Skeletal muscle tissue (tissue), 4 donors: Measurements from ENCODE around the gene TUBA3E. TPM values are rescaled to one million over a fixed set of nuclear protein-coding genes. Genes with fewer than 3 reads are reported as not detected.
"Not testable (repeated sequence)": the region's sequence is repeated elsewhere in the genome, so short reads cannot be mapped to it uniquely, and the experiment has no call there.

Experiments
- H3K27ac ChIP-seq: one replicate; pipeline ENCODE4 v1.7.0; 2013; ENCODE audit warnings: mild to moderate bottlenecking, low read depth, low read length, inconsistent platforms
- H3K27me3 ChIP-seq, 3 donors: one replicate each; pipeline ENCODE4 v1.7.0; 2013; ENCODE audit warnings: low read length in 3 of 3; ENCODE audit not compliant: control insufficient read depth in 3 of 3, insufficient read depth in 3 of 3
- H3K36me3 ChIP-seq, 3 donors: one replicate each; pipeline ENCODE4 v1.7.0; 2013; ENCODE audit warnings: low read length in 3 of 3; ENCODE audit not compliant: control insufficient read depth in 3 of 3, insufficient read depth in 3 of 3
- H3K4me1 ChIP-seq, 3 donors: one replicate each; pipeline ENCODE4 v1.7.0; 2013; ENCODE audit warnings: low read length in 3 of 3, mild to moderate bottlenecking in 3 of 3; ENCODE audit not compliant: control insufficient read depth in 3 of 3, insufficient read depth in 3 of 3
- H3K4me3 ChIP-seq, 3 donors: one replicate each; pipeline ENCODE4 v1.7.0; 2013; ENCODE audit warnings: low read length in 3 of 3
- H3K9ac ChIP-seq, 3 donors: one replicate each; pipeline ENCODE4 v1.7.0; 2013; ENCODE audit warnings: low read length in 3 of 3, mild to moderate bottlenecking in 3 of 3, moderate library complexity in 2 of 3, low read depth in 1 of 3
- H3K9me3 ChIP-seq, 3 donors: one replicate each; pipeline ENCODE4 v1.7.0; 2013; ENCODE audit warnings: low read length in 3 of 3; ENCODE audit not compliant: control insufficient read depth in 3 of 3
- total RNA-seq: library from RNA; depleted of rRNA; stranded (reverse); fragments of >200 nt; gene quantifications from one replicate; pipeline ENCODE4 v1.2.3, GENCODE V29; 2014
- donor health status: Osteomylitis.

Gene TUBA3E
- total RNA-seq, 1 donor from 2014 or later: not detected

DNA sequence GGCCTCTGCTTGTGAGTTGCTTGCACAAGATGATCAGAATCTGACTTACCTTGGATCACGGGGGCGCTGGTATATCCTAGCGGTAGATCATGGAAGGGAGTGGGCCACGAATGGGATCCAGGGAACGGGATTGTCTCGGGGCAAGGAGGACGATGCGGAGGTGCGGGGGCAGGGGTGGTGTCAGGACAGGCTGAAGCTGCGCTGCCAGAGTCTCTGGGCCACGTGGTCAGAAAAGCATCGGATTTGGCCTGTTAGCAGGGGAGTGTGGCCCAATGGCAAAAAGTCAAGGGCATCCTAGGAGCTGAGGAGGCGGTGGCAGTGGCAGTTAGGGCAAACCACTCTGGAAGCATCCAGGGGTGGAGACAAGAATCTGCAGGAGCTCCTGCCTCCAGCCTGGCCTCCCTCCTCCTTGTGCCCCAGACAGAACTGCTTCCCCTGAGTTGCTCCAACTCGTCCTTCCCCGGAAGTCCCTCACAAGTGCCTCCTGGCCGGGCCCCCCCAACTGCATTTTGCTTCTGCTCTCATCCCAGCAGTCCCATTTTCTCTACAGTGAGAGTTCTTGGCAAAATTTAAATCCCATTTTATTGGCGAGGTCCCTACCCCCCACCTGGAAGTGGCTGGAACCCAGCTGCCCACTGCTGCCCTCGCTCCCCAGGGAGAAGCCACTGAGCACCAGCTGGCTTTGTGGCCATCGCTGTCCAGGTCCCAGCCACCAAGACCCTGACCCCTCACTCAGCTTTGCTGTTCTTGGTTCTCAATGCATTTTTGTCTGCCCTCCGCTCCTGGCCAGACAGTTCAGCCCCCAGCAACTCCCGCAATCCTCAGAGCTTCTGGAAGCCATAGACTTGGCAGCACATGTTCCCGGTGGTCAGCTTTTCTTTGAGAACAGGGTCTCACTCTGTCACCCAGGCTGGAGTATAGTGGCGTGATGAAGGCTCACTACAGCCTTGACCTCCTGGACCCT, 47.8 kb downstream of the TUBA3E start:
- Histone ChIP-seq H3K36me3 (peaks cover 8 to 21% (median 12%) of the 10 kb centered on the region in 3 donors), H3K9me3 (no peaks in the 10 kb centered on the region), H3K27ac (no peak overlapping the region), H3K27me3 (no peaks in the 10 kb centered on the region), H3K9ac (no peak overlapping the region), H3K4me1 (no peaks in the 10 kb centered on the region), H3K4me3 (no peak overlapping the region)

DNA sequence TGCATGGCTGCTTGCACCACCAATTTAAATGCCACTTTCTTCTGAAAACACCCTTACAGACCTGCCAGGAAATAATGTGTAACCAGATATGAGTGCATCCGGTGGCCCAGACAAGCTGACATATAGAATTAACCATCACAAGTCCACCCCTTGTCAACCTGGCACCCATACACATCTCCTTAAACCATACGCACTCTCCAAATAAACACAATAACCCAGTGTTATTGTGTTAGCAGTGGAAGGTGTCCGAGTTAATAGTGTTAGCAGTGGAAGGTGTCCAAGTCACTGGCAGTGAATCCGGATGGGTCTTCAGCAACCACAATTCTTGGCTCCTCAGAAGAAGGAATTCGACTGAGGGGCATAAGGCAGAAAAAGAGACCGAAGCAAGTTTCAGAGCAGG, 49.7 kb downstream of the TUBA3E start:
- not testable (repeated sequence) for H3K9ac ChIP-seq, H3K9me3 ChIP-seq, H3K4me1 ChIP-seq, H3K27me3 ChIP-seq, H3K27ac ChIP-seq, H3K4me3 ChIP-seq
- peaks cover 6 to 11% (median 8%) of the 10 kb centered on the region in 3 donors for H3K36me3 ChIP-seq

DNA sequence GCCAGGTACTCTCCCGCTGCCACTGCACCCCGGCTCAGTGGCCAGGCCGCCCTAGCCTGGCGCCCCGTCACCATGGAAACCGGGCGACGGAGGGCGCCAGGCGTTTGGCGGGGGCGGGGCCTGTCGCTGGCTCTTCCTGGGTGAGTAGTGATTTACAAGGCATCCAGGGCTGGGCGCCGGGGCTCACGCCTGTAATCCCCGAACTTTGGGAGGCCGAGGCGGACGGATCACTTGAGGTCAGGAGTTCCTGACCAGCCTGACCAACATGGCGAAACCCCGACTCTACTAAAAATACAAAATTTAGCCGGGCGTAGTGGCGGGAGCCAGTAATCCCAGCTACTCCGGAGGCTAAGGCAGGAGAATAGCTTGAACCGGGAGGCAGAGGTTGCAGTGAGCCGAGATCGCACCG, 53.2 kb downstream of the TUBA3E start, which contains the start of gene CCDC74B:
CCDC74B (minus strand) TSS at position 107 of the 409 bp plus-strand sequence. CDS start 116 bp downstream, outside the sequence.
- H3K4me1 ChIP-seq, H3K9ac ChIP-seq, H3K27me3 ChIP-seq, H3K27ac ChIP-seq, H3K4me3 ChIP-seq, H3K9me3 ChIP-seq, H3K36me3 ChIP-seq: not testable (repeated sequence)

DNA sequence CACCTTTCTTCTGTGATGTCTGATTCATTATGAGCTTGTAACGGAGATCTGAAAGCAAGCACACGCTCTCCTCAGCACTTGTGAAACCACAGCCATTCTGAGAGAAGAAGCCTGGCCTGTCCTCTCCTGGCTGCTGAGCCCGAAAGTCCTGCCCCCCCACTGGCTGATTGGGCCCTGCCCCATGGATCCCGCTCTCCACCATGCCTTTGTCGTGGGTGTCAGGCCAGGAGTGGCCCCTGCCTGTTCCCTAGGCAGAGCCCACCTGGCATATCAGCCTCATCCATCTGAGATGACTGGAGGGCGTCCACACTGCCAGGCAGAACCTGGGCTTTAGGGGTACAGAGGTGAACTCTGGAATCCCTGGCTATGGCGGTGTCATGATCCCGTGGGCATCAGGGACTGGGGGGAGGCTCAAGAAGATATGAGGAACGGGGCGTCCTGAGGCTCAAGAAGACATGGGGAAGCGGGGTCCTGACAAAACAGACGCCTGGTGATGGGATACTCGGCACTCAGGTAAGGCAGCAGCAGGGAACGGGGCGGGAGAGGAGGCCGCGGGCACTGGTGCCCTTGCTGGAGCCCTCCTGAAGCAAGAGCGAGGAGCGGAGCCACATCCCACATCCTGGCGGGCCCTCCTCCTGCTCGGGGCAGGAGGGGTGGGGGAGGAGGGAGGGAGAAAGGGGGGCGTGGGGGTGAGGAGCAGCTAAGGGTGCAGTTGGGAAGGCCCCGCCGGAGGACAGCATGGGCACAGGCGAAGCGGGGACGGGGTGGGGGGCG, 54.8 kb downstream of the TUBA3E start:
- not testable (repeated sequence) for H3K27ac ChIP-seq, H3K4me3 ChIP-seq

DNA sequence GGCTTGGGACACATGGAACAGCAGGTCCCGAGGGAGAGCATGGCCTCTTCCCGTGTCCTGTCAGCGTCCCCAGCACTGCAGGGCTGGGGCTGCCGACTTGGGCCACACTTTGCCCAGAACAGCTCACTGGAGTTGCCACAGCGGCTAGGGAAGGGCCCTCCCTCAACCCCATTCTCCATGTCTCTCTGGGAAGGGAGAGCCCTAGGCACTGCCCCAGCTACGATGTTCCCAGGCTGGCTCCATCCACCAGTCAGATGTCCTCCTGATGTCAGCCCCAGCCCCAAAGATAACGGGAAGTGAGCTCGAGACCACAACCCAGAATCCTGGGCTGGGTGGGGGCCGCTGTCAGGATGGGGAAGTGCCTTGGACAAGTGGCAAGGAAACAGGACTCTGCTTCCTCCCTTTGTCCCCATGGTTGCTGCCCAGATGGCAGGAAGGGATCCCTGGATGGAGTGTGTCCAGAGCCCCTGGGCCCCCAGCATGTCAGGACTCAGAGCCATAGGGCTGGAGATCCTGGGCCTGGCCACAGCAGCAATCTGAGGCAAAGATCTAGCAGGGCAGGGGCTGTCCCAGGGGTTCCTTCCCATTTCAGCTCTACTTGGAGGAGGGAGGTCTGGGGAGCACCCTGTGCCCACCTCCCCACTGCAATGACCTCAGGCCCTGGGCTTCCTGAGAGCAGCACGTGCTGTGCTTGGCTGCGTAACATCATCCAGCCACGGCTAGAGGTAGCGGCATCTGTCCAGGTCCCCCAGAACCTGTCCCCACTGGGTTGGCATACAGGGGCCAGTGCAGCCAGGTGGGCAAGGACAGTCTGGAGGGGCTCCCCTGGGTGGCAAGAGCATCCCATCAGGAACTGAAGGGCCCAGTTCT, 55.6 kb downstream of the TUBA3E start:
- H3K9ac ChIP-seq, H3K36me3 ChIP-seq, H3K27ac ChIP-seq, H3K9me3 ChIP-seq, H3K27me3 ChIP-seq, H3K4me3 ChIP-seq, H3K4me1 ChIP-seq: not testable (repeated sequence)

More for the DNA sequence above, 54.8 kb downstream of the TUBA3E start:
- H3K36me3 ChIP-seq, H3K4me1 ChIP-seq, H3K9ac ChIP-seq, H3K9me3 ChIP-seq, H3K27me3 ChIP-seq: not testable (repeated sequence)

Other genes with a start within 250 kb of the TUBA3E start
- not detected for gene RAB6C, start 218.8 kb downstream of the TUBA3E start, total RNA-seq
- not detected for gene POTEF, start 69.2 kb downstream of the TUBA3E start, total RNA-seq
- gene CCDC74B, start 53.3 kb downstream of the TUBA3E start, total RNA-seq: not detected
- 6.8 TPM for gene SMPD4, start 16.8 kb downstream of the TUBA3E start, total RNA-seq
- gene MZT2B, start 16.2 kb downstream of the TUBA3E start, total RNA-seq: 86.1 TPM
- 32.9 TPM for gene IMP4, start 144.5 kb upstream of the TUBA3E start, total RNA-seq
- gene PTPN18, start 157.6 kb upstream of the TUBA3E start, total RNA-seq: 5.2 TPM